Stimulated activated CD4-positive, alpha-beta T cell treated with anti-CD3 and anti-CD28 coated beads, Interleukin-4, amount 100 ng/mL, for 24 hours (primary cell): Measurements from ENCODE around the gene ANKRD34A.
A peak's percentile ranks its signal among the peaks of the same experiment; 100 is the strongest.

ENCODE experiments used
- DNase-seq: peaks from one replicate; pipeline ENCODE4 v3.0.0-alpha.2; 2020

ANKRD34A gene

GRCh38 chr1:145965119-145965744, 857 bp upstream of the ANKRD34A start:
- no peak for DNase-seq

GRCh38 chr1:145963265-145964019, 933 bp downstream of the ANKRD34A start:
- DNase-seq = no peak

- DNase-seq = peak; percentile 63
These were observed 1.9 kb downstream of the ANKRD34A start for GRCh38 chr1:145962157-145963102.

GRCh38 chr1:145961425-145962156, 2.8 kb downstream of the ANKRD34A start:
- DNase-seq = no peak

GRCh38 chr1:145961109-145961424, 3.3 kb downstream of the ANKRD34A start:
- DNase-seq = no peak

GRCh38 chr1:145960468-145961108, 3.8 kb downstream of the ANKRD34A start:
- peak; percentile 51 for DNase-seq

GRCh38 chr1:145959957-145960467, 4.4 kb downstream of the ANKRD34A start:
- DNase-seq = no peak

- DNase-seq = no peak
These were observed 5.0 kb downstream of the ANKRD34A start for GRCh38 chr1:145959333-145959732.

GRCh38 chr1:145958734-145959133, 5.6 kb downstream of the ANKRD34A start:
- no peak for DNase-seq

- DNase-seq = peak; percentile 96
These were observed 6.7 kb downstream of the ANKRD34A start, which contains the start of gene LIX1L for GRCh38 chr1:145957443-145958319. LIX1L (minus strand) TSS chr1:145958017; CDS start chr1:145957927, 90 bp downstream.

GRCh38 chr1:145956781-145957442, 7.5 kb downstream of the ANKRD34A start:
- no peak for DNase-seq

- DNase-seq = no peak
These were observed 8.0 kb downstream of the ANKRD34A start for GRCh38 chr1:145956361-145956760.

- DNase-seq = no peak
These were observed 8.9 kb downstream of the ANKRD34A start for GRCh38 chr1:145955436-145955835.

- no peak for DNase-seq
These were observed 10.5 kb downstream of the ANKRD34A start for GRCh38 chr1:145953861-145954260.

- no peak for DNase-seq
These were observed 11.5 kb downstream of the ANKRD34A start for GRCh38 chr1:145952903-145953302.

- DNase-seq = no peak
These were observed 12.8 kb downstream of the ANKRD34A start for GRCh38 chr1:145951526-145951925.

GRCh38 chr1:145949219-145949618, 15.2 kb downstream of the ANKRD34A start:
- no peak for DNase-seq

GRCh38 chr1:145947551-145947950, 16.8 kb downstream of the ANKRD34A start:
- DNase-seq = no peak

- DNase-seq = no peak
These were observed 17.8 kb downstream of the ANKRD34A start for GRCh38 chr1:145946477-145946986.

GRCh38 chr1:145944532-145944931, 19.8 kb downstream of the ANKRD34A start:
- DNase-seq = no peak
